H9 (cell line): ENCODE measurements around the gene PXDN. TPM values are rescaled to one million over a fixed set of nuclear protein-coding genes. Genes with fewer than 3 reads are reported as not detected.
"Not testable (repeated sequence)": the region's sequence is repeated elsewhere in the genome, so short reads cannot be mapped to it uniquely, and the experiment has no call there.

ENCODE experiments used
- DNase-seq: peaks from one replicate; pipeline ENCODE4 v3.0.0-alpha.2; 2017
- H2AFZ ChIP-seq: one replicate; pipeline ENCODE4 v1.6.1; 2013; ENCODE audit warnings: mild to moderate bottlenecking, low read length, control low read depth, moderate library complexity
- H2AK5ac ChIP-seq: 2 replicates; pipeline ENCODE4 v1.6.1; 2013; ENCODE audit warnings: low read length, control low read depth, mixed read lengths; ENCODE audit not compliant: insufficient read length
- H2BK120ac ChIP-seq: one replicate; pipeline ENCODE4 v1.6.1; 2013; ENCODE audit warnings: low read depth, mild to moderate bottlenecking, low read length, control low read depth, inconsistent platforms; ENCODE audit not compliant: poor library complexity, severe bottlenecking
- H2BK12ac ChIP-seq: 2 replicates; pipeline ENCODE4 v1.6.1; 2013; ENCODE audit warnings: low read length, control low read depth, mixed read lengths, low read depth; ENCODE audit not compliant: insufficient read length
- H2BK15ac ChIP-seq: 2 replicates; pipeline ENCODE4 v1.6.1; 2013; ENCODE audit warnings: low read depth, low read length, control low read depth
- H2BK20ac ChIP-seq: one replicate; pipeline ENCODE4 v1.6.1; 2013; ENCODE audit warnings: low read depth, mild to moderate bottlenecking, low read length, control low read depth, inconsistent platforms; ENCODE audit not compliant: poor library complexity, severe bottlenecking
- H2BK5ac ChIP-seq: 2 replicates; pipeline ENCODE4 v1.6.1; 2013; ENCODE audit warnings: low read length, control low read depth, mixed read lengths; ENCODE audit not compliant: insufficient read length
- H3K14ac ChIP-seq: 2 replicates; pipeline ENCODE4 v1.6.1; 2013; ENCODE audit warnings: low read length, control low read depth; ENCODE audit not compliant: insufficient read depth
- H3K18ac ChIP-seq: 2 replicates; pipeline ENCODE4 v1.6.1; 2013; ENCODE audit warnings: low read depth, mild to moderate bottlenecking, mixed read lengths, low read length, control low read depth; ENCODE audit not compliant: insufficient read length
- H3K23ac ChIP-seq: 2 replicates; pipeline ENCODE4 v1.6.1; 2013; ENCODE audit warnings: low read length, control low read depth, mixed read lengths, low read depth; ENCODE audit not compliant: insufficient read length
- H3K23me2 ChIP-seq: 2 replicates; pipeline ENCODE4 v1.6.1; 2013; ENCODE audit warnings: low read depth, mild to moderate bottlenecking, mixed read lengths, low read length, control low read depth; ENCODE audit not compliant: insufficient read length, poor library complexity, severe bottlenecking
- H3K27ac ChIP-seq: 2 replicates; pipeline ENCODE4 v1.5.1; 2013; ENCODE audit warnings: low read length, control low read depth, mixed read lengths, low read depth; ENCODE audit not compliant: insufficient read length
- H3K27me3 ChIP-seq: 2 replicates; pipeline ENCODE4 v1.6.1; 2013; ENCODE audit warnings: low read length, control low read depth, inconsistent platforms; ENCODE audit not compliant: insufficient read depth
- H3K4ac ChIP-seq: 2 replicates; pipeline ENCODE4 v1.6.1; 2013; ENCODE audit warnings: low read depth, mild to moderate bottlenecking, control low read depth, inconsistent platforms, low read length, moderate library complexity
- H3K4me1 ChIP-seq: 2 replicates; pipeline ENCODE4 v1.6.1; 2013; ENCODE audit warnings: low read length, control low read depth, inconsistent platforms; ENCODE audit not compliant: insufficient read depth
- H3K4me2 ChIP-seq: 2 replicates; pipeline ENCODE4 v1.6.1; 2013; ENCODE audit warnings: low read length, control low read depth, mixed read lengths; ENCODE audit not compliant: insufficient read length, insufficient read depth
- H3K56ac ChIP-seq: 2 replicates; pipeline ENCODE4 v1.6.1; 2013; ENCODE audit warnings: low read depth, mild to moderate bottlenecking, mixed read lengths, low read length, control low read depth; ENCODE audit not compliant: insufficient read length
- H3K79me1 ChIP-seq: 2 replicates; pipeline ENCODE4 v1.6.1; 2013; ENCODE audit warnings: low read depth, mild to moderate bottlenecking, moderate library complexity, low read length, control low read depth, inconsistent platforms; ENCODE audit not compliant: insufficient read depth, poor library complexity, severe bottlenecking
- H3K79me2 ChIP-seq: 2 replicates; pipeline ENCODE4 v1.6.1; 2013; ENCODE audit warnings: low read length, control low read depth, inconsistent platforms; ENCODE audit not compliant: insufficient read depth
- H3K9ac ChIP-seq: 2 replicates; pipeline ENCODE4 v1.6.1; 2013; ENCODE audit warnings: low read length, control low read depth, mixed read lengths; ENCODE audit not compliant: insufficient read length; ENCODE audit errors: extremely low read depth
- H3K9me3 ChIP-seq: one replicate; pipeline ENCODE4 v1.6.1; 2013; ENCODE audit warnings: low read depth, low read length, inconsistent platforms; ENCODE audit not compliant: control insufficient read depth
- H3T11ph ChIP-seq: one replicate; pipeline ENCODE4 v1.6.1; 2013; ENCODE audit warnings: mild to moderate bottlenecking, low read length, control low read depth, inconsistent platforms
- H4K20me1 ChIP-seq: one replicate; pipeline ENCODE4 v1.6.1; 2013; ENCODE audit not compliant: control insufficient read depth, insufficient read length, insufficient read depth
- H4K5ac ChIP-seq: 2 replicates; pipeline ENCODE4 v1.6.1; 2013; ENCODE audit warnings: low read depth, mild to moderate bottlenecking, mixed read lengths, low read length, control low read depth; ENCODE audit not compliant: insufficient read length
- H4K8ac ChIP-seq: replicated peaks from 2 replicates; pipeline ENCODE4 v1.6.1; 2013; ENCODE audit warnings: low read length, control low read depth, mixed read lengths, low read depth; ENCODE audit not compliant: insufficient read length
- H4K91ac ChIP-seq: 2 replicates; pipeline ENCODE4 v1.6.1; 2013; ENCODE audit warnings: low read depth, mild to moderate bottlenecking, moderate library complexity, mixed read lengths, low read length, control low read depth; ENCODE audit not compliant: insufficient read length
- H3K27ac Mint-ChIP-seq, 3 experiments: 2 replicates in 2 of 3; 3 replicates in 1 of 3; pipeline ENCODE4 v1.8.0; 2020 to 2021; ENCODE audit warnings: mixed read lengths in 3 of 3, mild to moderate bottlenecking in 1 of 3, moderate library complexity in 1 of 3
- H3K27me3 Mint-ChIP-seq: 2 replicates; pipeline ENCODE4 v1.8.0; 2021; ENCODE audit warnings: low read depth, mild to moderate bottlenecking, moderate library complexity, mixed read lengths
- H3K36me3 Mint-ChIP-seq, 3 experiments: 2 replicates in 2 of 3; 3 replicates in 1 of 3; pipeline ENCODE4 v1.8.0; 2020 to 2021; ENCODE audit warnings: low read depth in 3 of 3, mixed read lengths in 3 of 3; ENCODE audit not compliant: insufficient read depth in 1 of 3
- H3K4me1 Mint-ChIP-seq, 2 experiments: 2 replicates each; pipeline ENCODE4 v1.8.0; 2020; ENCODE audit warnings: mixed read lengths in 2 of 2
- H3K4me3 Mint-ChIP-seq, 2 experiments: 2 replicates in 1 of 2; 3 replicates in 1 of 2; pipeline ENCODE4 v1.8.0; 2020 to 2021; ENCODE audit warnings: mild to moderate bottlenecking in 2 of 2, mixed read lengths in 2 of 2, moderate library complexity in 1 of 2
- H3K9me3 Mint-ChIP-seq, 2 experiments: 2 replicates in 1 of 2; 3 replicates in 1 of 2; pipeline ENCODE4 v1.8.0; 2020; ENCODE audit warnings: mild to moderate bottlenecking in 2 of 2, mixed read lengths in 2 of 2, moderate library complexity in 1 of 2
- WGBS: extraction: QIAGEN DNeasy Blood & Tissue Kit; methylation state at CpG from one replicate; pipeline ENCODE4 v1.1.7; 2013; ENCODE audit warnings: missing lambda C conversion rate, low lambda C conversion rate, mixed read lengths; ENCODE audit not compliant: insufficient read length; ENCODE audit errors: extremely low coverage; 5-methylcytosine and 5-hydroxymethylcytosine counted together
- total RNA-seq: library from RNA; stranded (reverse); gene quantifications from 2 replicates; pipeline ENCODE4 v1.2.1, GENCODE V29; 2021
- TF ChIP-seq, protein P1 (sequence below): fragments of 200-600 bp; sonication (generic); conservative IDR thresholded peaks from 3 replicates; pipeline ENCODE4 v1.8.0; 2021; ENCODE audit warnings: antibody characterized with exemption, mild to moderate bottlenecking

The PXDN gene
- total RNA-seq, 1 experiment from 2014 or later = 146 TPM

DNA sequence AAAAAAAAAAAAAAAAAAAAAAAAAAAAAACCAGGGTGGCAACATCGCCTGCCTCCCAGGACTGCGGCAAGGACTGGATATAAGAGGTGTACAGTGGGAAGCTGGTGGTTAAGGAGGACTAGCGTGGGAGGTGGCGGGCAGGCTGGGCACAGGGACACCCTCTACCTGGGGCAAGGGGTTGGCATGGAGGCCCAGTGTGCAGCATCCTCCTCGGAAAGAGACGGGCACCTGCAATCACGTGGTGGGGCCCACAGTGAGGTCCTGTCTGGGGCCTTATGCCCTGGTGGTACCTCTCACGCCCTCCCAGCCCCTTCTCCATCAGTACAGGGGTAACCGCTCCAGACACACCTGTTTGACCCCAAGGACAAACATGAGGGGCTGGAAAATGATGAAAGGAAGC is 27.9 kb downstream of the PXDN start:
- Histone ChIP-seq H3K27ac (no peak overlapping the region), H3K18ac (no peak overlapping the region), H3K4me1 (no peaks in the 10 kb centered on the region; the same call in 1 of the 2 replicates), H3T11ph (no peak overlapping the region), H3K79me2 (peaks cover 10% of the 10 kb centered on the region; the same call in 1 of the 2 replicates), H2AFZ (no peak overlapping the region), H4K20me1 (no peaks in the 10 kb centered on the region), H3K9ac (no peak overlapping the region), H2BK5ac (no peak overlapping the region), H2BK12ac (no peak overlapping the region), H4K5ac (no peak overlapping the region), H3K56ac (no peak overlapping the region), H3K23ac (no peak overlapping the region), H2BK20ac (no peak overlapping the region), H2AK5ac (no peak overlapping the region), H4K91ac (no peak overlapping the region), H3K27me3 (no peaks in the 10 kb centered on the region), H2BK15ac (no peak overlapping the region), H3K14ac (no peak overlapping the region), H4K8ac (no peak overlapping the region), H3K4me2 (no peak overlapping the region), H3K4ac (no peak overlapping the region), H2BK120ac (no peak overlapping the region), H3K79me1 (peaks cover 14% of the 10 kb centered on the region), H3K9me3 (no peaks in the 10 kb centered on the region), H3K23me2 (no peaks in the 10 kb centered on the region)
- Mint-ChIP-seq H3K4me1 (peaks cover 33 to 42% of the 10 kb centered on the region in 2 experiments), H3K27me3 (peaks cover 2% of the 10 kb centered on the region; the same call in 1 of the 2 replicates), H3K36me3 (peaks cover 0 to 2% (median 2%) of the 10 kb centered on the region in 3 experiments; a peak in 4 of 7 replicates), H3K9me3 (no peaks in the 10 kb centered on the region; a peak in 1 of 5 replicates), H3K4me3 (no peak overlapping the region), H3K27ac (no peak overlapping the region; a peak in 1 of 7 replicates)
- no peak for DNase-seq
- TF ChIP-seq, protein P1, sequence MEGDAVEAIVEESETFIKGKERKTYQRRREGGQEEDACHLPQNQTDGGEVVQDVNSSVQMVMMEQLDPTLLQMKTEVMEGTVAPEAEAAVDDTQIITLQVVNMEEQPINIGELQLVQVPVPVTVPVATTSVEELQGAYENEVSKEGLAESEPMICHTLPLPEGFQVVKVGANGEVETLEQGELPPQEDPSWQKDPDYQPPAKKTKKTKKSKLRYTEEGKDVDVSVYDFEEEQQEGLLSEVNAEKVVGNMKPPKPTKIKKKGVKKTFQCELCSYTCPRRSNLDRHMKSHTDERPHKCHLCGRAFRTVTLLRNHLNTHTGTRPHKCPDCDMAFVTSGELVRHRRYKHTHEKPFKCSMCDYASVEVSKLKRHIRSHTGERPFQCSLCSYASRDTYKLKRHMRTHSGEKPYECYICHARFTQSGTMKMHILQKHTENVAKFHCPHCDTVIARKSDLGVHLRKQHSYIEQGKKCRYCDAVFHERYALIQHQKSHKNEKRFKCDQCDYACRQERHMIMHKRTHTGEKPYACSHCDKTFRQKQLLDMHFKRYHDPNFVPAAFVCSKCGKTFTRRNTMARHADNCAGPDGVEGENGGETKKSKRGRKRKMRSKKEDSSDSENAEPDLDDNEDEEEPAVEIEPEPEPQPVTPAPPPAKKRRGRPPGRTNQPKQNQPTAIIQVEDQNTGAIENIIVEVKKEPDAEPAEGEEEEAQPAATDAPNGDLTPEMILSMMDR = no peak
- no CpG with 5 or more reads among the region's 9 CpGs for WGBS

DNA sequence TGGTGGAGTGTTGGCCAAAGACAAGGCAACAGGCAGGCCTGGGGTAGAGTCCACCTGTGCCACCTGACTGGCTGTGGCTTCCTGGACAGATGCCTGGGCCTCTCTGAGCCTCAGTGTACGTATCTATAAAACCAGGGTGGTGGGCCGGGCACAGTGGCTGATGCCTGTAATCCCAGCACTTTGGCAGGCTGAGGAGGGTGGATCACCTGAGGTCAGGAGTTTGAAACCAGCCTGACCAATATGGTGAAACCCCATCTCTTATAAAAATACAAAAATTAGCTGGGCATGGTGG is 28.4 kb downstream of the PXDN start:
- not testable (repeated sequence) for H3K23ac ChIP-seq, H2BK5ac ChIP-seq, H3K27me3 ChIP-seq, H3T11ph ChIP-seq, H4K8ac ChIP-seq, H3K4ac ChIP-seq, H3K27ac Mint-ChIP-seq, H3K4me1 ChIP-seq, H3K4me2 ChIP-seq, H3K79me2 ChIP-seq, H3K56ac ChIP-seq, H4K5ac ChIP-seq, H2BK120ac ChIP-seq, H4K91ac ChIP-seq, H2BK15ac ChIP-seq, H3K14ac ChIP-seq, H3K4me3 Mint-ChIP-seq, H2AFZ ChIP-seq, H2BK20ac ChIP-seq, H3K9me3 Mint-ChIP-seq, H3K9ac ChIP-seq, H3K27ac ChIP-seq, H3K36me3 Mint-ChIP-seq, H2BK12ac ChIP-seq, H3K27me3 Mint-ChIP-seq, DNase-seq, H3K23me2 ChIP-seq, H2AK5ac ChIP-seq, H3K18ac ChIP-seq, H4K20me1 ChIP-seq, H3K9me3 ChIP-seq
- peaks cover 14% of the 10 kb centered on the region for H3K79me1 ChIP-seq
- peaks cover 28 to 37% of the 10 kb centered on the region in 2 experiments for H3K4me1 Mint-ChIP-seq
- WGBS = no CpG with 5 or more reads among the region's 2 CpGs
